Colonic mucosa (tissue), 4 donors: ENCODE data around the gene SART3. TPM values are rescaled to one million over a fixed set of nuclear protein-coding genes. Genes with fewer than 3 reads are reported as not detected.
"Not testable (repeated sequence)": the region's sequence is repeated elsewhere in the genome, so short reads cannot be mapped to it uniquely, and the experiment has no call there.

Source experiments
- DNase-seq: peaks from one replicate; pipeline ENCODE4 v3.0.0-alpha.2; 2020
- H3K27ac ChIP-seq: fragments of 200-600 bp; one replicate; pipeline ENCODE4 v1.8.0; 2021
- H3K27me3 ChIP-seq: fragments of 200-600 bp; one replicate; pipeline ENCODE4 v1.8.0; 2021
- H3K36me3 ChIP-seq: fragments of 200-600 bp; one replicate; pipeline ENCODE4 v1.8.0; 2021
- H3K4me1 ChIP-seq: fragments of 200-600 bp; one replicate; pipeline ENCODE4 v1.8.0; 2021; ENCODE audit warnings: mild to moderate bottlenecking
- H3K4me3 ChIP-seq: fragments of 200-600 bp; one replicate; pipeline ENCODE4 v1.8.0; 2021
- H3K9ac ChIP-seq, 2 donors: one replicate each; pipeline ENCODE4 v1.7.0; 2013; ENCODE audit warnings: control low read depth in 2 of 2, low read depth in 2 of 2, low read length in 2 of 2
- H3K9me3 ChIP-seq: fragments of 200-600 bp; one replicate; pipeline ENCODE4 v1.8.0; 2021
- CTCF ChIP-seq: fragments of 200-600 bp; IDR thresholded peaks from one replicate; pipeline ENCODE4 v1.8.0; 2022; ENCODE audit warnings: antibody characterized with exemption, mild to moderate bottlenecking
- intact Hi-C: fragments of 100-400 bp; cut with DNase I; formaldehyde crosslinking; loops from one replicate; pipeline ENCODE4 v1.14.1; 2022
- total RNA-seq, 2 donors: library from RNA; stranded (reverse); fragmentation: NEBNext Ultra II Directional in 1 of 2; extraction: Animal tissue kit (Norgen Biotek cat#: 25700) in 1 of 2; gene quantifications; one replicate each; pipeline ENCODE4 v1.2.1, GENCODE V29; 2021
- donor health status: healthy.
- donor health status: DM: no; HTN: no; CAD: no.
- donor health status: DM: no; HTN: no; CAD: no.

The SART3 gene
- total RNA-seq, 2 donors from 2014 or later: 41.1 to 64.9 TPM

GRCh38 chr12:108559007-108559655 lies 1.8 kb downstream of the SART3 start:
- no peak overlapping the region for H3K9ac ChIP-seq
- H3K4me3 ChIP-seq: no peak overlapping the region
- no peaks in the 10 kb centered on the region for H3K27me3 ChIP-seq
- H3K4me1 ChIP-seq: peaks cover 10% of the 10 kb centered on the region
- DNase-seq: no peak
- TF ChIP-seq CTCF: no peak
- no peak overlapping the region for H3K27ac ChIP-seq
- intact Hi-C loops: no loop called here
- H3K36me3 ChIP-seq: no peaks in the 10 kb centered on the region
- no peaks in the 10 kb centered on the region for H3K9me3 ChIP-seq

- intact Hi-C loops, H3K9me3 ChIP-seq, H3K4me3 ChIP-seq, H3K9ac ChIP-seq, H3K27ac ChIP-seq, DNase-seq, H3K27me3 ChIP-seq, H3K4me1 ChIP-seq, H3K36me3 ChIP-seq: not testable (repeated sequence)
Measured at GRCh38 chr12:108555383-108555782, 5.6 kb downstream of the SART3 start.

GRCh38 chr12:108553799-108554198 lies 7.2 kb downstream of the SART3 start:
- H3K9me3 ChIP-seq: no peaks in the 10 kb centered on the region
- H3K27me3 ChIP-seq: no peaks in the 10 kb centered on the region
- H3K4me1 ChIP-seq: no peaks in the 10 kb centered on the region
- H3K9ac ChIP-seq: no peak overlapping the region
- intact Hi-C loops: no loop called here
- no peak overlapping the region for H3K27ac ChIP-seq
- DNase-seq: no peak
- no peak for TF ChIP-seq CTCF
- H3K4me3 ChIP-seq: no peak overlapping the region
- no peaks in the 10 kb centered on the region for H3K36me3 ChIP-seq

GRCh38 chr12:108551535-108551934 lies 9.4 kb downstream of the SART3 start:
- DNase-seq: no peak
- TF ChIP-seq CTCF: no peak
- H3K4me3 ChIP-seq: no peak overlapping the region
- intact Hi-C loops: no loop called here
- H3K4me1 ChIP-seq: no peaks in the 10 kb centered on the region
- no peaks in the 10 kb centered on the region for H3K9me3 ChIP-seq
- H3K27me3 ChIP-seq: no peaks in the 10 kb centered on the region
- no peak overlapping the region for H3K9ac ChIP-seq
- H3K27ac ChIP-seq: no peak overlapping the region
- peaks cover 2% of the 10 kb centered on the region for H3K36me3 ChIP-seq

- Histone ChIP-seq H3K4me3 (no peak overlapping the region), H3K9me3 (no peaks in the 10 kb centered on the region), H3K9ac (no peak overlapping the region), H3K27me3 (no peaks in the 10 kb centered on the region), H3K27ac (no peak overlapping the region), H3K36me3 (peaks cover 7% of the 10 kb centered on the region), H3K4me1 (no peaks in the 10 kb centered on the region)
- TF ChIP-seq CTCF: no peak
- intact Hi-C loops: no loop called here
- no peak for DNase-seq
Measured at GRCh38 chr12:108548954-108549521, 11.9 kb downstream of the SART3 start.

GRCh38 chr12:108547686-108548085 lies 13.3 kb downstream of the SART3 start:
- H3K4me1 ChIP-seq: no peaks in the 10 kb centered on the region
- no peaks in the 10 kb centered on the region for H3K27me3 ChIP-seq
- no peak for TF ChIP-seq CTCF
- no peaks in the 10 kb centered on the region for H3K9me3 ChIP-seq
- H3K9ac ChIP-seq: no peak overlapping the region
- no peak overlapping the region for H3K4me3 ChIP-seq
- peaks cover 15% of the 10 kb centered on the region for H3K36me3 ChIP-seq
- DNase-seq: no peak
- no peak overlapping the region for H3K27ac ChIP-seq
- intact Hi-C loops: no loop called here
